Ovary (tissue), 3 donors: Measurements from ENCODE around the gene SLC30A5.

Experiments
- POLR2A ChIP-seq: fragments of 450-650 bp; IDR thresholded peaks from one replicate; pipeline ENCODE4 v1.6.1; 2017; ENCODE audit warnings: antibody characterized with exemption, mild to moderate bottlenecking, moderate library complexity
- TF ChIP-seq, protein P1 (sequence below), 3 donors: fragments of 450-650 bp in 2 of 3; fragments of 200-600 bp in 1 of 3; IDR thresholded peaks; one replicate each; pipeline versions ENCODE4 v1.5.1 to v1.8.0; 2016 to 2022; ENCODE audit warnings: antibody characterized with exemption in 3 of 3, mild to moderate bottlenecking in 1 of 3
- donor health status: DM: no; HTN: no; CAD: no.

DNA sequence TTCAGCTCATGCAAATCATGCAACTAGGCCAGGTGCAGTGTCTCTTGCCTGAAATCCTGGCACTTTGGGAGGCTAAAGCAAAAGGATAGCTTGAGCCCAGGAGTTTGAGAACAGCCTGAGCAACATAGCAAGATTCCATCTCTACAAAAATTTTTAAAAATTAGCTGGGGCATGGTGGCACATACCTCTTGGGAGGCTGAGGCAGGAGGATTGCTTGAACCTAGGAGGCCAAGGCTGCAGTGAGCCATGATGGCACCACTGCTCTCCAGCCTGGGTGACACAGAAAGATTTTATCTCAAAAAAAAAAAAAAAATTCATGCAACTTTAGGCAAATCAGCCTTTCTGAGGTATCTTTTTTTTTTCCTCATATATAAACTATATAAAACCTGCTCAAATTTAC, 37.5 kb downstream of the SLC30A5 start:
- TF ChIP-seq, protein P1, sequence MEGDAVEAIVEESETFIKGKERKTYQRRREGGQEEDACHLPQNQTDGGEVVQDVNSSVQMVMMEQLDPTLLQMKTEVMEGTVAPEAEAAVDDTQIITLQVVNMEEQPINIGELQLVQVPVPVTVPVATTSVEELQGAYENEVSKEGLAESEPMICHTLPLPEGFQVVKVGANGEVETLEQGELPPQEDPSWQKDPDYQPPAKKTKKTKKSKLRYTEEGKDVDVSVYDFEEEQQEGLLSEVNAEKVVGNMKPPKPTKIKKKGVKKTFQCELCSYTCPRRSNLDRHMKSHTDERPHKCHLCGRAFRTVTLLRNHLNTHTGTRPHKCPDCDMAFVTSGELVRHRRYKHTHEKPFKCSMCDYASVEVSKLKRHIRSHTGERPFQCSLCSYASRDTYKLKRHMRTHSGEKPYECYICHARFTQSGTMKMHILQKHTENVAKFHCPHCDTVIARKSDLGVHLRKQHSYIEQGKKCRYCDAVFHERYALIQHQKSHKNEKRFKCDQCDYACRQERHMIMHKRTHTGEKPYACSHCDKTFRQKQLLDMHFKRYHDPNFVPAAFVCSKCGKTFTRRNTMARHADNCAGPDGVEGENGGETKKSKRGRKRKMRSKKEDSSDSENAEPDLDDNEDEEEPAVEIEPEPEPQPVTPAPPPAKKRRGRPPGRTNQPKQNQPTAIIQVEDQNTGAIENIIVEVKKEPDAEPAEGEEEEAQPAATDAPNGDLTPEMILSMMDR (IDR thresholded peaks at IDR 0.05): no peak
- TF ChIP-seq POLR2A: no peak
